ENCODE results near the gene PLS1. TPM values are rescaled to one million over a fixed set of nuclear protein-coding genes. Genes with fewer than 3 reads are reported as not detected.

The PLS1 gene
- total RNA-seq, 1 donor from 2014 or later = 0.60 TPM

- no peak for DNase-seq (ENCODE audit: low read depth in 2 of 2)
Observed at GRCh38 chr3:142638291-142638690, 42.1 kb downstream of the PLS1 start.

- DNase-seq (ENCODE audit: low read depth in 2 of 2) = no peak
Observed at GRCh38 chr3:142641504-142641903, 45.3 kb downstream of the PLS1 start.

GRCh38 chr3:142642956-142643355 lies 46.8 kb downstream of the PLS1 start:
- no peak for DNase-seq (ENCODE audit: low read depth in 2 of 2)

GRCh38 chr3:142644502-142644901 lies 48.3 kb downstream of the PLS1 start:
- no peak for DNase-seq (ENCODE audit: low read depth in 2 of 2)

GRCh38 chr3:142645236-142645793 lies 49.1 kb downstream of the PLS1 start:
- DNase-seq (ENCODE audit: low read depth in 2 of 2) = peak; percentile 3 to 66

- DNase-seq (ENCODE audit: low read depth in 2 of 2) = no peak
Observed at GRCh38 chr3:142646020-142646785, 50.0 kb downstream of the PLS1 start.

- DNase-seq (ENCODE audit: low read depth in 2 of 2) = no peak
Observed at GRCh38 chr3:142647856-142648255, 51.7 kb downstream of the PLS1 start.

- no peak for DNase-seq (ENCODE audit: low read depth in 2 of 2)
Observed at GRCh38 chr3:142648950-142649349, 52.8 kb downstream of the PLS1 start.

GRCh38 chr3:142650001-142650693 lies 54.0 kb downstream of the PLS1 start:
- no peak for DNase-seq (ENCODE audit: low read depth in 2 of 2)

- DNase-seq (ENCODE audit: low read depth in 2 of 2) = no peak
Observed at GRCh38 chr3:142651711-142652110, 55.5 kb downstream of the PLS1 start.

- DNase-seq (ENCODE audit: low read depth in 2 of 2) = no peak
Observed at GRCh38 chr3:142652826-142653292, 56.7 kb downstream of the PLS1 start.

- no peak for DNase-seq (ENCODE audit: low read depth in 2 of 2)
Observed at GRCh38 chr3:142656575-142656974, 60.4 kb downstream of the PLS1 start.

- DNase-seq (ENCODE audit: low read depth in 2 of 2) = no peak
Observed at GRCh38 chr3:142657033-142657432, 60.8 kb downstream of the PLS1 start.

GRCh38 chr3:142660383-142660782 lies 64.2 kb downstream of the PLS1 start:
- no peak for DNase-seq (ENCODE audit: low read depth in 2 of 2)

GRCh38 chr3:142660893-142661292 lies 64.7 kb downstream of the PLS1 start:
- DNase-seq (ENCODE audit: low read depth in 2 of 2) = no peak

GRCh38 chr3:142663865-142664264 lies 67.7 kb downstream of the PLS1 start:
- no peak for DNase-seq (ENCODE audit: low read depth in 2 of 2)

GRCh38 chr3:142664311-142664710 lies 68.1 kb downstream of the PLS1 start:
- no peak for DNase-seq (ENCODE audit: low read depth in 2 of 2)

GRCh38 chr3:142664819-142665218 lies 68.6 kb downstream of the PLS1 start:
- DNase-seq (ENCODE audit: low read depth in 2 of 2) = no peak

GRCh38 chr3:142670120-142670519 lies 73.9 kb downstream of the PLS1 start:
- no peak for DNase-seq (ENCODE audit: low read depth in 2 of 2)

GRCh38 chr3:142676151-142676550 lies 80.0 kb downstream of the PLS1 start:
- no peak for DNase-seq (ENCODE audit: low read depth in 2 of 2)

GRCh38 chr3:142680710-142681109 lies 84.5 kb downstream of the PLS1 start:
- DNase-seq (ENCODE audit: low read depth in 2 of 2) = no peak

GRCh38 chr3:142690613-142691012 lies 94.4 kb downstream of the PLS1 start:
- no peak for DNase-seq (ENCODE audit: low read depth in 2 of 2)

- DNase-seq (ENCODE audit: low read depth in 2 of 2) = no peak
Observed at GRCh38 chr3:142691527-142691926, 95.3 kb downstream of the PLS1 start.
